Mononuclear cell (primary cell): ENCODE data around the gene SEC23A. TPM values are rescaled to one million over a fixed set of nuclear protein-coding genes. Genes with fewer than 3 reads are reported as not detected.
"Not testable (repeated sequence)": the region's sequence is repeated elsewhere in the genome, so short reads cannot be mapped to it uniquely, and the experiment has no call there.

Source experiments
- H3K27me3 ChIP-seq: 2 replicates; pipeline ENCODE4 v1.6.0; 2011; ENCODE audit warnings: low read length, control low read depth; ENCODE audit not compliant: insufficient read depth
- H3K4me1 ChIP-seq: 2 replicates; pipeline ENCODE4 v1.5.1; 2011; ENCODE audit warnings: mild to moderate bottlenecking, low read length, control low read depth; ENCODE audit not compliant: insufficient read depth
- H3K4me3 ChIP-seq: 2 replicates; pipeline ENCODE4 v1.5.1; 2011; ENCODE audit warnings: mild to moderate bottlenecking, low read length, moderate library complexity
- H3K9me3 ChIP-seq: 2 replicates; pipeline ENCODE4 v1.5.1; 2011; ENCODE audit warnings: low read depth, mild to moderate bottlenecking, control low read depth, low read length
- total RNA-seq: library from RNA; depleted of rRNA; stranded (reverse); fragments of >200 nt; gene quantifications from one replicate; pipeline ENCODE4 v1.2.3, GENCODE V29; 2012

Gene SEC23A
- total RNA-seq, 1 donor = 110 TPM

- not testable (repeated sequence) for H3K27me3 ChIP-seq, H3K9me3 ChIP-seq, H3K4me3 ChIP-seq
- H3K4me1 ChIP-seq = peaks cover 17% of the 10 kb centered on the region
Measured at GRCh38 chr14:39104078-39104801, 1.2 kb upstream of the SEC23A start.

DNA sequence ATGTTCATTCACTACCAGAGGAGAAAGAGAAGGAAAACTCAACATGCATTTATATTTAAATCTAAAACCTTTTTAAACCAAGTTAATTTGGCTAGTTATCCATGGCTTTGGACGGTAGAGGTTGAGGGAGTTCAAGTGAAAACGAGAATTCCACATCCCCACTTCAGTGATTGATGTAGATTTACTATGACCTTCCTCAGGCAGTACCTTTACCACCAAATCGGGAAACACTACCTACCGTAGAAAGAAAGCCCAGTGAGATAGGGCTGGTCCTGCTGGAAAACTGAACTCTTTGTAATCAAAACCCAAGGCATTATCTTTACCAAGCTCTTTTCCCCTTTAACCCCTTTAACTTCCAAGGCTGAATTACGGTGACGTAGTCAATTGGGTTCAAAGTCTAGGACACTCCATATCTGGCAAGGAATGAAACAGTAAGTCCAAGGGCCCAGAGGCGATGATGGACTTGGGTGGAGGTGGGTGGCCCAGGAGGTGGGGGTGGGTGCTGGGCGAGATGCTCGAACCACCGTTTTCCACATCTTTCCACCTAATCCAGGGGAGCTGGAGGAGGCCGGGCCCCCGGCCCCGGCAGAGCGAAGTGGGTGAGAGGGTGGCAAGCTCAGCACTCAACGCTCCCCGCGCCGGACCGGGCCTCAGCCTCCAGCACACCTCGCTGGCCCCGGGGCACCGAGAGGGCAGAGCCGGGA is 618 bp downstream of the SEC23A start:
- H3K27me3 ChIP-seq = no peaks in the 10 kb centered on the region
- H3K4me1 ChIP-seq = peaks cover 17% of the 10 kb centered on the region
- no peaks in the 10 kb centered on the region for H3K9me3 ChIP-seq
- peak overlapping the region; percentile 94 for H3K4me3 ChIP-seq

GRCh38 chr14:39099748-39100147 is 3.3 kb downstream of the SEC23A start:
- H3K4me1 ChIP-seq = peaks cover 17% of the 10 kb centered on the region
- H3K4me3 ChIP-seq = no peak overlapping the region
- H3K27me3 ChIP-seq = no peaks in the 10 kb centered on the region
- H3K9me3 ChIP-seq = no peaks in the 10 kb centered on the region

GRCh38 chr14:39099215-39099614 is 3.8 kb downstream of the SEC23A start:
- peaks cover 16% of the 10 kb centered on the region for H3K4me1 ChIP-seq
- H3K27me3 ChIP-seq, H3K4me3 ChIP-seq, H3K9me3 ChIP-seq: not testable (repeated sequence)

DNA sequence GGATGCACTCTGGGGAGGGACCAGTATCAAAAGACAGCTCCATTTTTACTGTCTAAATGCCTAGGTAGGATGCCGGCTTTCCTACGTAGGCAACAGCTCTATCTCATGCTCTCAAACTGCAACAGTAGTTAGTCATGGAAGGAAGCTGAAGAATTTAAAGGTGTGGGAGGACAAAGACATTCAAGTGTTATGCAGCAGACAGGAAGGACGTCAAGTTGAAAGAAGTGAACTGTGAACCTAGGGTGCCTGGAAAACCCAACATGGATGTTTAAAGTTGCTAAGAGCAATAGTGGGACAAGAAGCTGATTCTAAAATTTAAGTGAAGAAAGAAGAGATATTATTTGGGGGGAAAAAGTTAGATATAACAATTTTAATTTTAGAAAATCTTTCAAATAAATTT is 5.9 kb downstream of the SEC23A start:
- H3K4me3 ChIP-seq = no peak overlapping the region
- peaks cover 3% of the 10 kb centered on the region for H3K4me1 ChIP-seq
- H3K27me3 ChIP-seq = no peaks in the 10 kb centered on the region
- no peaks in the 10 kb centered on the region for H3K9me3 ChIP-seq

- Histone ChIP-seq H3K4me1 (no peaks in the 10 kb centered on the region), H3K9me3 (no peaks in the 10 kb centered on the region), H3K4me3 (no peak overlapping the region), H3K27me3 (no peaks in the 10 kb centered on the region)
Measured at GRCh38 chr14:39094515-39094914, 8.5 kb downstream of the SEC23A start.

DNA sequence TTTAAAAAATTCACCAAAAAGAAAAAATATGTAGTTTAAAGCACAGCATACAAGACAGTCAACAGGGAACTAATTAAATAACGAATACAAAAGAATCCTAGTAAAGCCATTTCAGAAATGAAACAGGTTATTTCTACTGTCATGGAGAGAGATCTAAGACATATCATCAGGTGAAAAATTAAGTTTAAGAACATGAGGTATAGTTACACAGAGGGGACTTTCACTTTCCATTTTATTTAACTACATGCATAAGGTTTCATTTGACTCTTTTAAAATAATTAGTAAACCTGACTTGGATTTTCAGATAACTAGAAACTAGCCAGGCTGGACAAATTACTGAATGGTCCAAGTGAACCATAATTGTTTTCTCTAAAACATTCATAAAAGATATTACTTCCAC is 11.3 kb downstream of the SEC23A start:
- H3K4me3 ChIP-seq = no peak overlapping the region
- no peaks in the 10 kb centered on the region for H3K27me3 ChIP-seq
- H3K4me1 ChIP-seq = no peaks in the 10 kb centered on the region
- no peaks in the 10 kb centered on the region for H3K9me3 ChIP-seq

GRCh38 chr14:39090548-39091111 is 12.4 kb downstream of the SEC23A start:
- Histone ChIP-seq H3K4me3 (no peak overlapping the region), H3K4me1 (no peaks in the 10 kb centered on the region), H3K9me3 (no peaks in the 10 kb centered on the region), H3K27me3 (no peaks in the 10 kb centered on the region)

GRCh38 chr14:39087493-39087892 is 15.5 kb downstream of the SEC23A start:
- Histone ChIP-seq H3K9me3 (no peaks in the 10 kb centered on the region), H3K4me1 (no peaks in the 10 kb centered on the region), H3K4me3 (no peak overlapping the region), H3K27me3 (no peaks in the 10 kb centered on the region)

- no peaks in the 10 kb centered on the region for H3K27me3 ChIP-seq
- H3K4me3 ChIP-seq = no peak overlapping the region
- H3K4me1 ChIP-seq = no peaks in the 10 kb centered on the region
- no peaks in the 10 kb centered on the region for H3K9me3 ChIP-seq
Measured at GRCh38 chr14:39085933-39086332, 17.1 kb downstream of the SEC23A start.

DNA sequence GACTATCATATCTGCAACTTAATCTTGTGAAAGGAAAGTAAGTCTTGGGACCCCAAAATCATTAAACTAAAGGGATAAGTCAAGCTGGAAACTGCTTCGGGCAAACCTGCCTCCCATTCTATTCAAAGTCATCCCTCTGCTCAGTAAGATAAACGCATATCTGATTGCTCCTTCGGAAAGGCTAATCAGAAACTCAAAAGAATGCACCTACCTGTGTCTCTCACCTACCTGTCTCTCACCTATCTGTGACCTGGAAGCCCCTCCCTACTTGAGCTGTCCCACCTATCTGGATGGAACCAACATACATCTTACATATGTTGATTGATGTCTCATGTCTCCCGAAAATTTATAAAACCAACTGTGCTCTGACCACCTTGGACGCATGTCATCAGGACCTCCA is 19.9 kb downstream of the SEC23A start:
- no peaks in the 10 kb centered on the region for H3K4me1 ChIP-seq
- no peaks in the 10 kb centered on the region for H3K27me3 ChIP-seq
- H3K4me3 ChIP-seq = no peak overlapping the region
- no peaks in the 10 kb centered on the region for H3K9me3 ChIP-seq

GRCh38 chr14:39080886-39081285 is 22.1 kb downstream of the SEC23A start:
- H3K27me3 ChIP-seq = no peaks in the 10 kb centered on the region
- H3K9me3 ChIP-seq = no peaks in the 10 kb centered on the region
- no peak overlapping the region for H3K4me3 ChIP-seq
- H3K4me1 ChIP-seq = no peaks in the 10 kb centered on the region

- Histone ChIP-seq H3K4me1 (no peaks in the 10 kb centered on the region), H3K27me3 (no peaks in the 10 kb centered on the region), H3K4me3 (no peak overlapping the region), H3K9me3 (no peaks in the 10 kb centered on the region)
Measured at GRCh38 chr14:39071096-39071495, 31.9 kb downstream of the SEC23A start.

GRCh38 chr14:39069923-39070322 is 33.1 kb downstream of the SEC23A start:
- Histone ChIP-seq H3K4me1 (no peaks in the 10 kb centered on the region), H3K4me3 (no peak overlapping the region), H3K27me3 (no peaks in the 10 kb centered on the region), H3K9me3 (no peaks in the 10 kb centered on the region)

- not testable (repeated sequence) for H3K9me3 ChIP-seq, H3K27me3 ChIP-seq, H3K4me1 ChIP-seq, H3K4me3 ChIP-seq
Measured at GRCh38 chr14:39069169-39069805, 33.7 kb downstream of the SEC23A start.
